Measurements from ENCODE around the gene FA2H.

FA2H gene

GRCh38 chr16:74747716-74748615 lies 26.7 kb downstream of the FA2H start:
- TF ChIP-seq CTCF (IDR thresholded peaks at IDR 0.05): no peak
- Histone ChIP-seq H3K36me3 (ENCODE audit: control insufficient read depth, insufficient read depth, low read length) (no peaks in the 10 kb centered on the region), H2AFZ (no peak overlapping the region), H3K4me2 (ENCODE audit: low read length) (no peak overlapping the region), H3K9ac (no peak overlapping the region), H3K4me1 (no peaks in the 10 kb centered on the region), H3K9me3 (ENCODE audit: control insufficient read depth, low read length) (no peaks in the 10 kb centered on the region), H3K4me3 (ENCODE audit: low read depth, low read length) (no peak overlapping the region), H3K27ac (no peak overlapping the region), H3K79me2 (no peaks in the 10 kb centered on the region), H3K27me3 (ENCODE audit: control insufficient read depth, insufficient read depth, low read length) (no peaks in the 10 kb centered on the region)

- H3K4me1 ChIP-seq: no peaks in the 10 kb centered on the region
- no peak overlapping the region for H2AFZ ChIP-seq
- no peak for TF ChIP-seq CTCF (IDR thresholded peaks at IDR 0.05)
- H3K36me3 ChIP-seq (ENCODE audit: control insufficient read depth, insufficient read depth, low read length): no peaks in the 10 kb centered on the region
- no peaks in the 10 kb centered on the region for H3K27me3 ChIP-seq (ENCODE audit: control insufficient read depth, insufficient read depth, low read length)
- no peaks in the 10 kb centered on the region for H3K9me3 ChIP-seq (ENCODE audit: control insufficient read depth, low read length)
- H3K27ac ChIP-seq: no peak overlapping the region
- no peak overlapping the region for H3K4me3 ChIP-seq (ENCODE audit: low read depth, low read length)
- H3K4me2 ChIP-seq (ENCODE audit: low read length): no peak overlapping the region
- H3K79me2 ChIP-seq: no peaks in the 10 kb centered on the region
- H3K9ac ChIP-seq: no peak overlapping the region
These were observed 28.7 kb downstream of the FA2H start for GRCh38 chr16:74745926-74746325.

GRCh38 chr16:74745109-74745615 lies 29.5 kb downstream of the FA2H start:
- Histone ChIP-seq H3K9me3 (ENCODE audit: control insufficient read depth, low read length) (no peaks in the 10 kb centered on the region), H3K27me3 (ENCODE audit: control insufficient read depth, insufficient read depth, low read length) (no peaks in the 10 kb centered on the region), H3K27ac (no peak overlapping the region), H2AFZ (no peak overlapping the region), H3K79me2 (no peaks in the 10 kb centered on the region), H3K36me3 (ENCODE audit: control insufficient read depth, insufficient read depth, low read length) (no peaks in the 10 kb centered on the region), H3K9ac (no peak overlapping the region), H3K4me3 (ENCODE audit: low read depth, low read length) (no peak overlapping the region), H3K4me2 (ENCODE audit: low read length) (no peak overlapping the region), H3K4me1 (no peaks in the 10 kb centered on the region)
- no peak for TF ChIP-seq CTCF (IDR thresholded peaks at IDR 0.05)

GRCh38 chr16:74744566-74744965 lies 30.1 kb downstream of the FA2H start:
- no peak for TF ChIP-seq CTCF (IDR thresholded peaks at IDR 0.05)
- Histone ChIP-seq H3K9me3 (ENCODE audit: control insufficient read depth, low read length) (no peaks in the 10 kb centered on the region), H3K27ac (no peak overlapping the region)

More at GRCh38 chr16:74744566-74744965, 30.1 kb downstream of the FA2H start:
- Histone ChIP-seq H3K4me3 (ENCODE audit: low read depth, low read length) (no peak overlapping the region), H3K79me2 (no peaks in the 10 kb centered on the region), H3K27me3 (ENCODE audit: control insufficient read depth, insufficient read depth, low read length) (no peaks in the 10 kb centered on the region), H3K4me2 (ENCODE audit: low read length) (no peak overlapping the region), H3K4me1 (no peaks in the 10 kb centered on the region), H3K9ac (no peak overlapping the region), H3K36me3 (ENCODE audit: control insufficient read depth, insufficient read depth, low read length) (no peaks in the 10 kb centered on the region), H2AFZ (no peak overlapping the region)

Data from parathyroid adenoma (tissue), 2 donors.